ENCODE data around the gene RHEB.
A peak's percentile ranks its signal among the peaks of the same experiment; 100 is the strongest.

The RHEB gene

GRCh38 chr7:151468217-151469018 is 51.3 kb downstream of the RHEB start:
- DNase-seq, result no peak

- no peak for DNase-seq
Measured at GRCh38 chr7:151465169-151465568, 54.5 kb downstream of the RHEB start.

- DNase-seq, result no peak
Measured at GRCh38 chr7:151462306-151462779, 57.4 kb downstream of the RHEB start.

- DNase-seq, result no peak
Measured at GRCh38 chr7:151461942-151462230, 57.8 kb downstream of the RHEB start.

GRCh38 chr7:151461096-151461941 is 58.4 kb downstream of the RHEB start:
- DNase-seq, result no peak

GRCh38 chr7:151460474-151460855 is 59.2 kb downstream of the RHEB start:
- no peak for DNase-seq

- DNase-seq, result no peak
Measured at GRCh38 chr7:151459726-151460473, 59.8 kb downstream of the RHEB start.

GRCh38 chr7:151457534-151457933 is 62.2 kb downstream of the RHEB start:
- no peak for DNase-seq

GRCh38 chr7:151456782-151457181 is 62.9 kb downstream of the RHEB start:
- DNase-seq, result no peak

- no peak for DNase-seq
Measured at GRCh38 chr7:151456276-151456675, 63.4 kb downstream of the RHEB start.

- no peak for DNase-seq
Measured at GRCh38 chr7:151455690-151456089, 64.0 kb downstream of the RHEB start.

GRCh38 chr7:151454932-151455530 is 64.7 kb downstream of the RHEB start:
- DNase-seq, result no peak

GRCh38 chr7:151454305-151454704 is 65.4 kb downstream of the RHEB start:
- no peak for DNase-seq

- no peak for DNase-seq
Measured at GRCh38 chr7:151453326-151453791, 66.3 kb downstream of the RHEB start.

- DNase-seq, result no peak
Measured at GRCh38 chr7:151452680-151453325, 66.9 kb downstream of the RHEB start.

- DNase-seq, result no peak
Measured at GRCh38 chr7:151451626-151452571, 67.8 kb downstream of the RHEB start.

- DNase-seq, result no peak
Measured at GRCh38 chr7:151451156-151451555, 68.5 kb downstream of the RHEB start.

- no peak for DNase-seq
Measured at GRCh38 chr7:151449990-151450389, 69.7 kb downstream of the RHEB start.

- DNase-seq, result peak; percentile 51
Measured at GRCh38 chr7:151448261-151449252, 71.1 kb downstream of the RHEB start.

GRCh38 chr7:151447901-151448260 is 71.8 kb downstream of the RHEB start:
- no peak for DNase-seq

All from NCI-H526 treated with DMSO at 0.1 percent for 48 hours (cell line).